Neutrophil (primary cell): Measurements from ENCODE around the gene CPA3.

Source experiments
- H3K27ac ChIP-seq: fragments of 200-600 bp; sonication (generic); 2 replicates; pipeline ENCODE4 v1.5.1; 2016; ENCODE audit warnings: mild to moderate bottlenecking, moderate library complexity
- H3K27me3 ChIP-seq: fragments of 200-600 bp; sonication (generic); 2 replicates; pipeline ENCODE4 v1.6.0; 2016; ENCODE audit warnings: mild to moderate bottlenecking
- H3K36me3 ChIP-seq: fragments of 200-600 bp; sonication (generic); 2 replicates; pipeline ENCODE4 v1.5.1; 2017
- H3K4me1 ChIP-seq, 2 experiments: fragments of 200-600 bp in 1 of 2; sonication (generic) in 1 of 2; 1 replicate in 1 of 2; 2 replicates in 1 of 2; pipeline versions ENCODE4 v1.5.1 to v1.6.1; 2013 to 2016; ENCODE audit warnings: low read depth in 1 of 2, low read length in 1 of 2, mild to moderate bottlenecking in 1 of 2, moderate library complexity in 1 of 2; ENCODE audit not compliant: control insufficient read depth in 1 of 2, insufficient read depth in 1 of 2
- H3K4me3 ChIP-seq, 2 experiments: fragments of 200-600 bp in 1 of 2; sonication (generic) in 1 of 2; 1 replicate in 1 of 2; 2 replicates in 1 of 2; pipeline ENCODE4 v1.5.1; 2013 to 2016; ENCODE audit warnings: low read depth in 1 of 2, low read length in 1 of 2, mild to moderate bottlenecking in 1 of 2, moderate library complexity in 1 of 2
- H3K9me3 ChIP-seq: fragments of 200-600 bp; sonication (generic); 2 replicates; pipeline ENCODE4 v1.5.1; 2016
- TF ChIP-seq, protein P1 (sequence below): fragments of 200-600 bp; sonication (generic); IDR thresholded peaks from 2 replicates; pipeline ENCODE4 v1.5.1; 2016; ENCODE audit warnings: antibody characterized with exemption

The CPA3 gene

DNA sequence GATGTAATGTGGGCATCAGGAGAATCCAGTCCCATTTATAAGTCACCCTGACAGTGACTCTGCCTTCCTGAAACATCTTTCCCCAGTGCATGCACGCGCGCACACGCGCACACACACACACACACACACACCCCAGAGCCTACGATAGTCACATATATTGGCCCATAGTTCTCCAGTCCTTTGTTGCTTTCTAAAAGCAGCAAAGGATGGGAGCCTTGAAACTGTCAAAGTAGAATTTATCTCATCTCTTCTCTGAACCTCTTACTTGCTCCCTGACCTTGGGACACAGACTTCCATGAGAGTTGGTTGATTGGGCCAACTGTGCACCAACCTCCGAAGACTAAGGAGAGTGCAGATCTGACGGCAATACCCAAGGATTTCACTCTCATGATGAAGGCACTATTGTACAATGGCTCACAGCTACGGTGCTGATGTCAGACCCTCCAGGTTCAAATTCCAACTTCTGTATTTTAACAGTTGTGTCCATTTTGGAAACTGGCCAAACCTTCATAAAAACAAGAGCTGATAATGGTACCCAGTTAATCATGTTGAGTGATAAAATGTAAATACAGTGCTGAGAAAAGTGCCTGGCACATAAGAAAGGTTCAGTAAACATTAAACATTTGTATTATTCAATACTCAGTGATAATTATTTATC lies 8.3 kb downstream of the CPA3 start:
- Histone ChIP-seq H3K36me3 (no peaks in the 10 kb centered on the region), H3K4me1 (no peaks in the 10 kb centered on the region), H3K4me3 (no peak overlapping the region), H3K9me3 (no peaks in the 10 kb centered on the region), H3K27ac (no peak overlapping the region), H3K27me3 (no peaks in the 10 kb centered on the region)
- TF ChIP-seq, protein P1, sequence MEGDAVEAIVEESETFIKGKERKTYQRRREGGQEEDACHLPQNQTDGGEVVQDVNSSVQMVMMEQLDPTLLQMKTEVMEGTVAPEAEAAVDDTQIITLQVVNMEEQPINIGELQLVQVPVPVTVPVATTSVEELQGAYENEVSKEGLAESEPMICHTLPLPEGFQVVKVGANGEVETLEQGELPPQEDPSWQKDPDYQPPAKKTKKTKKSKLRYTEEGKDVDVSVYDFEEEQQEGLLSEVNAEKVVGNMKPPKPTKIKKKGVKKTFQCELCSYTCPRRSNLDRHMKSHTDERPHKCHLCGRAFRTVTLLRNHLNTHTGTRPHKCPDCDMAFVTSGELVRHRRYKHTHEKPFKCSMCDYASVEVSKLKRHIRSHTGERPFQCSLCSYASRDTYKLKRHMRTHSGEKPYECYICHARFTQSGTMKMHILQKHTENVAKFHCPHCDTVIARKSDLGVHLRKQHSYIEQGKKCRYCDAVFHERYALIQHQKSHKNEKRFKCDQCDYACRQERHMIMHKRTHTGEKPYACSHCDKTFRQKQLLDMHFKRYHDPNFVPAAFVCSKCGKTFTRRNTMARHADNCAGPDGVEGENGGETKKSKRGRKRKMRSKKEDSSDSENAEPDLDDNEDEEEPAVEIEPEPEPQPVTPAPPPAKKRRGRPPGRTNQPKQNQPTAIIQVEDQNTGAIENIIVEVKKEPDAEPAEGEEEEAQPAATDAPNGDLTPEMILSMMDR: no peak

DNA sequence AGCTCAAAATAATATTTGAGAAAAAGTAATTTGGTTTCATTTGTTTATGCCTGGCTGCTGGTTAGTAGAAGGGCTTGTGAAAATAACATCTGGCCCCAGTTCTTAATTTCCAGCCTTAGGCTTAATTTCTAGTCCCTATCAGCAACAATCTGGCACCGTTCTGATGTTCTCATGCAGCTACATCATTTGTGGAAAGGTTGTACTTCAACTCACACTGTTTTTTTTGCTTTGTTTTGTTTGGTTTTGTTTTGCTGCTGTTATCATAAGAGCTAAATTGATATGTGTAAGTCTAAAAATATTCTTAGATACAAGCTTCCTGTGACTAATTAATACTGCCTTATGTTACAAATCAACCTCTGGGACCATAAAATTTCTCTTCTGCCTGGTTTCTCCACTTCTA lies 8.9 kb downstream of the CPA3 start:
- H3K4me3 ChIP-seq: no peak overlapping the region

DNA sequence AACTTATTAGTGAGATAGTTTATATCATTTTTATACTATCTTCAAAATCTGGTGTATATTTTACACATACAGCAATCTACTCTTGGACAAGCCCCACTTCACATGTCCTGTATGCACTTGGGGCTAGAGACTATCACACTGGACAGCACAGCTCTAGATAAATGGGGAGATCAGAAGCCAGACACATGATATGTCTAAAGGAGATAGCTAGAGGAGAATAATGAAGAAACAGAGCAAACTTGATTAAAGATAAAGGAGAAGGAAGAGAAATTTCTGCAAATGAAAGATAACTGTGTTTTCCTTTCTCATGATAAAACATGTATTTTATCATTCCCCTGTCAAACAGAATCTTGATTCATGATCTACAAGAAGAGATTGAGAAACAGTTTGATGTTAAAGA lies 13.0 kb downstream of the CPA3 start:
- H3K9me3 ChIP-seq: no peaks in the 10 kb centered on the region
- H3K27me3 ChIP-seq: no peaks in the 10 kb centered on the region
- H3K4me3 ChIP-seq: no peak overlapping the region
- H3K36me3 ChIP-seq: no peaks in the 10 kb centered on the region
- no peaks in the 10 kb centered on the region for H3K4me1 ChIP-seq
- H3K27ac ChIP-seq: no peak overlapping the region
- TF ChIP-seq, protein P1: no peak

More for the DNA sequence above, 8.9 kb downstream of the CPA3 start:
- Histone ChIP-seq H3K36me3 (no peaks in the 10 kb centered on the region), H3K27ac (no peak overlapping the region), H3K4me1 (no peaks in the 10 kb centered on the region), H3K27me3 (no peaks in the 10 kb centered on the region), H3K9me3 (no peaks in the 10 kb centered on the region)
- TF ChIP-seq, protein P1: no peak

DNA sequence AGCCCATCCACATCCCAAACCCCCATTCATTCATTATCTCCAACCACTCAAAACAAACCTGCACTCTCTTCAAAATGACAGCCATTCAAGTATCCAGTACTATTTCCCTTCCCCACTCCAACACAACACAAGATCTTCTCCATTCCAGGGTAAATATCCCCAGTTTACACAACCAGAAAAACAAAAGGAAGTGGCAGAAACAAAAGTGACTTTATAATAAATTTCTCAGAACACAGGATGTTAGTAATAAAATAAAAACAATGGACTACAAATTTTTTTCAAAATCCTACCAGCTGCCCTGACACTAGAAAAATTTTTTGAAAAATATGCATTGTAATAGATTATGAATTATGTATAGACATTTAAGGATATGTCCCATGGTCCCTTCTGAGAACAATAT lies 14.2 kb downstream of the CPA3 start:
- H3K27me3 ChIP-seq: no peaks in the 10 kb centered on the region
- no peaks in the 10 kb centered on the region for H3K9me3 ChIP-seq
- no peaks in the 10 kb centered on the region for H3K4me1 ChIP-seq
- TF ChIP-seq, protein P1: no peak
- H3K36me3 ChIP-seq: no peaks in the 10 kb centered on the region
- H3K4me3 ChIP-seq: no peak overlapping the region
- no peak overlapping the region for H3K27ac ChIP-seq

DNA sequence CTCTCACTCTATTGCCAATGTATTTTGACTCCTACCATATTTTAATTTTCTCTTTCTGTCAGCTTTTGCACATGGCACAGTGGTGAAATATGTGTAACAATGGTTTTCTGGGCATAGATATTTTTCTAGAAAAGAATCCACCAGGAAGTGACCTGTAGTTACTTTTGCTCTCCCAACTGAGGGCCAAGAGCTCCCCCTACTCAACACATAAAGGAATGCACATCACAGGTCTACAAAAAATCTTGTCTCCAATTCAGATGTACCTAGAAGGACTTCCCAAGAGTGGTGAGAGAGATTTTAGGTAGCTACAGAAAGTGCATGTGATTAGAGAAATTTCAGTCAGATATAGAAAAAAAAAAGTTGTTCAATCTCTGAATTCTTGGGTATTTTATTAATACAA lies 15.6 kb downstream of the CPA3 start:
- no peaks in the 10 kb centered on the region for H3K9me3 ChIP-seq
- H3K27ac ChIP-seq: no peak overlapping the region
- H3K4me1 ChIP-seq: no peaks in the 10 kb centered on the region
- TF ChIP-seq, protein P1: no peak
- no peak overlapping the region for H3K4me3 ChIP-seq
- H3K36me3 ChIP-seq: no peaks in the 10 kb centered on the region
- no peaks in the 10 kb centered on the region for H3K27me3 ChIP-seq
